ENCODE measurements around the gene CGN.

Gene CGN

GRCh38 chr1:151510957-151511635 lies at the start of gene CGN:
CGN (plus strand) TSS chr1:151511387; CDS start chr1:151518520, 7,133 bp downstream.
- TF ChIP-seq CTCF (conservative IDR thresholded peaks at IDR 0.05), result no peak
- peak within 1 kb of the TSS; percentile 99 for H3K27ac ChIP-seq

DNA sequence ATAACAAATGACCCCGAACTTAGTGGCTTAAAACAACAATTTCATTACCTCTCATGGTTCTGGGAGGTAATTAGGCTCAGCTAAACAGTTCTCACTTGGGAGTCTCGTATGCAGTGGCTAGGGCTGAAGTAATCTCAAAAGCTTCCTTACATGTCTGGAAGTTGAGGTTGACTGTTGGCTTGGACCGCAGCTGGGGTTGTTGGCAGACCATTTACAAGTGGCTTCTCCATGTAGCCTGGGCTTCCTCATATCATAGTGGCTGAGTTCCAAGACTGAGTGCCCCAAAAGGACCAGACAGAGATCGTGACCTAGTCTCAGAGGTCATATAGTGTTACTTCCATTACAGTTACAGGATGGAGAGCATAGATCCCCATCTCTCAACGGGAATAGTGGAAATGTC lies 49.5 kb upstream of the CGN start:
- TF ChIP-seq CTCF (conservative IDR thresholded peaks at IDR 0.05), result no peak
- H3K27ac ChIP-seq, result no peak overlapping the region

GRCh38 chr1:151465026-151465425 lies 46.2 kb upstream of the CGN start:
- no peak overlapping the region for H3K27ac ChIP-seq
- no peak for TF ChIP-seq CTCF (conservative IDR thresholded peaks at IDR 0.05)

- peak overlapping the region; percentile 78 for H3K27ac ChIP-seq
- no peak for TF ChIP-seq CTCF (conservative IDR thresholded peaks at IDR 0.05)
Measured at GRCh38 chr1:151472856-151473731, 38.1 kb upstream of the CGN start.

GRCh38 chr1:151474745-151475144 lies 36.4 kb upstream of the CGN start:
- TF ChIP-seq CTCF (conservative IDR thresholded peaks at IDR 0.05), result no peak
- H3K27ac ChIP-seq, result no peak overlapping the region

GRCh38 chr1:151475175-151475574 lies 36.0 kb upstream of the CGN start:
- no peak for TF ChIP-seq CTCF (conservative IDR thresholded peaks at IDR 0.05)
- H3K27ac ChIP-seq, result no peak overlapping the region

GRCh38 chr1:151476083-151476482 lies 35.1 kb upstream of the CGN start:
- no peak for TF ChIP-seq CTCF (conservative IDR thresholded peaks at IDR 0.05)
- no peak overlapping the region for H3K27ac ChIP-seq
